HepG2 (cell line): ENCODE data around the gene RARG. TPM values are rescaled to one million over a fixed set of nuclear protein-coding genes. Genes with fewer than 3 reads are reported as not detected.

ENCODE experiments used
- ATF7-NPFF ChIP-seq: sonication (generic); formaldehyde crosslinking; IDR thresholded peaks from 2 replicates; pipeline ENCODE4 v1.8.1; 2023; ENCODE audit warnings: mild to moderate bottlenecking, low read depth, missing genetic modification reagents, moderate library complexity
- CC2D1A ChIP-seq: sonication (generic); formaldehyde crosslinking; IDR thresholded peaks from 2 replicates; pipeline ENCODE4 v1.8.1; 2023; ENCODE audit warnings: mild to moderate bottlenecking, missing genetic modification reagents
- CEBPG ChIP-seq: IDR thresholded peaks from 2 replicates; pipeline ENCODE4 v1.6.1; 2016
- DPF2 ChIP-seq: sonication (generic); formaldehyde crosslinking; IDR thresholded peaks from 2 replicates; pipeline ENCODE4 v1.4.0; 2020; ENCODE audit warnings: mild to moderate bottlenecking, low read depth, missing genetic modification reagents, borderline replicate concordance
- FLYWCH1 ChIP-seq: sonication (generic); formaldehyde crosslinking; IDR thresholded peaks from 2 replicates; pipeline ENCODE4 v1.8.1; 2023; ENCODE audit warnings: mild to moderate bottlenecking, missing genetic modification reagents
- GPN1 ChIP-seq: sonication (generic); formaldehyde crosslinking; IDR thresholded peaks from 2 replicates; pipeline ENCODE4 v1.5.1; 2020; ENCODE audit warnings: missing genetic modification reagents, borderline replicate concordance
- HES4 ChIP-seq: sonication (generic); formaldehyde crosslinking; IDR thresholded peaks from 2 replicates; pipeline ENCODE4 v1.9.0; 2021; ENCODE audit warnings: mild to moderate bottlenecking, missing genetic modification reagents, borderline replicate concordance
- HNRNPL ChIP-seq: fragments of 200-400 bp; formaldehyde crosslinking; IDR thresholded peaks from 2 replicates; pipeline ENCODE4 v1.6.1; 2017; ENCODE audit warnings: mild to moderate bottlenecking, low read depth, low read length
- NAIF1 ChIP-seq: sonication (generic); formaldehyde crosslinking; IDR thresholded peaks from 2 replicates; pipeline ENCODE4 v1.5.0; 2020; ENCODE audit warnings: mild to moderate bottlenecking, missing genetic modification reagents, borderline replicate concordance
- NONO ChIP-seq, 2 experiments: fragments of 450-650 bp in 1 of 2; sonication (generic) in 1 of 2; formaldehyde crosslinking in 1 of 2; IDR thresholded peaks in 1 of 2; conservative IDR thresholded peaks in 1 of 2; 2 replicates each; pipeline versions ENCODE4 v1.6.1 to v1.8.0; 2017 to 2022; ENCODE audit warnings: mild to moderate bottlenecking in 1 of 2, missing genetic modification reagents in 1 of 2, moderate library complexity in 1 of 2
- POLR2A ChIP-seq, 2 experiments: IDR thresholded peaks; 2 replicates each; pipeline ENCODE4 v1.6.1; 2011; ENCODE audit warnings: low read depth in 2 of 2, low read length in 2 of 2, mild to moderate bottlenecking in 1 of 2, moderate library complexity in 1 of 2; ENCODE audit not compliant: insufficient read depth in 1 of 2
- RFXANK ChIP-seq: IDR thresholded peaks from 2 replicates; pipeline ENCODE4 v1.6.1; 2016
- SALL1 ChIP-seq: sonication (generic); formaldehyde crosslinking; IDR thresholded peaks from 2 replicates; pipeline ENCODE4 v1.8.0; 2022; ENCODE audit warnings: mild to moderate bottlenecking, missing genetic modification reagents
- SMAD3 ChIP-seq: sonication (generic); formaldehyde crosslinking; IDR thresholded peaks from 2 replicates; pipeline ENCODE4 v1.4.0; 2020; ENCODE audit warnings: missing genetic modification reagents
- SP5 ChIP-seq: IDR thresholded peaks from 2 replicates; pipeline ENCODE4 v1.6.1; 2016; ENCODE audit warnings: low read depth, borderline replicate concordance
- SSRP1 ChIP-seq: IDR thresholded peaks from 2 replicates; pipeline ENCODE4 v1.6.1; 2016; ENCODE audit warnings: control low read depth
- TEAD3 ChIP-seq: optimal IDR thresholded peaks from 2 replicates; pipeline ENCODE3; 2016; ENCODE audit warnings: borderline replicate concordance
- XBP1 ChIP-seq: sonication (generic); formaldehyde crosslinking; IDR thresholded peaks from 2 replicates; pipeline ENCODE4 v1.5.0; 2020; ENCODE audit warnings: missing genetic modification reagents
- ZC3H4 ChIP-seq: sonication (generic); formaldehyde crosslinking; IDR thresholded peaks from 2 replicates; pipeline ENCODE4 v1.4.0; 2020; ENCODE audit warnings: missing genetic modification reagents, borderline replicate concordance
- ZNF224 ChIP-seq: sonication (generic); formaldehyde crosslinking; IDR thresholded peaks from 2 replicates; pipeline ENCODE4 v1.5.0; 2020; ENCODE audit warnings: mild to moderate bottlenecking, missing genetic modification reagents
- ZNF230 ChIP-seq: sonication (generic); formaldehyde crosslinking; IDR thresholded peaks from 2 replicates; pipeline ENCODE4 v1.4.0; 2020; ENCODE audit warnings: mild to moderate bottlenecking, missing genetic modification reagents
- ZNF234 ChIP-seq: sonication (generic); formaldehyde crosslinking; conservative IDR thresholded peaks from 2 replicates; pipeline ENCODE4 v1.5.1; 2020; ENCODE audit warnings: mild to moderate bottlenecking, missing genetic modification reagents
- ZNF251 ChIP-seq: sonication (generic); formaldehyde crosslinking; IDR thresholded peaks from 2 replicates; pipeline ENCODE4 v1.9.0; 2021; ENCODE audit warnings: mild to moderate bottlenecking, missing genetic modification reagents
- ZNF33B ChIP-seq: sonication (generic); formaldehyde crosslinking; IDR thresholded peaks from 2 replicates; pipeline ENCODE4 v1.5.1; 2020; ENCODE audit warnings: mild to moderate bottlenecking, missing genetic modification reagents
- ZNF652 ChIP-seq: IDR thresholded peaks from 2 replicates; pipeline ENCODE4 v1.6.1; 2016; ENCODE audit warnings: low read depth, borderline replicate concordance
- ZNF672 ChIP-seq: sonication (generic); formaldehyde crosslinking; IDR thresholded peaks from 2 replicates; pipeline ENCODE4 v1.8.1; 2022; ENCODE audit warnings: missing genetic modification reagents
- polyA plus RNA-seq, 8 experiments: library from polyadenylated mRNA; depleted of rRNA in 3 of 8; stranded (reverse) in 7 of 8; unstranded in 1 of 8; fragments of >200 nt; fragmentation: Illumina TruSeq in 4 of 8; extraction: Trizol in 4 of 8; gene quantifications; 2 replicates each; pipeline versions ENCODE4 v1.2.1 to v1.2.3, GENCODE V29; 2011 to 2016; ENCODE audit warnings: low read depth in 4 of 8, missing spikeins in 1 of 8, mixed read lengths in 1 of 8; ENCODE audit not compliant: insufficient read depth in 1 of 8
- total RNA-seq, 5 experiments: library from RNA; depleted of rRNA; stranded (reverse); fragments of >200 nt; fragmentation: Illumina TruSeq; extraction: Trizol; gene quantifications; 2 replicates each; pipeline ENCODE4 v1.2.3, GENCODE V29; 2016; ENCODE audit warnings: low read depth in 1 of 5
- TF ChIP-seq, protein P1 (sequence below): sonication (generic); formaldehyde crosslinking; IDR thresholded peaks from 2 replicates; pipeline ENCODE4 v1.4.0; 2020; ENCODE audit warnings: missing genetic modification reagents
- TF ChIP-seq, protein P2 (sequence below): IDR thresholded peaks from 2 replicates; pipeline ENCODE4 v1.6.1; 2016; ENCODE audit warnings: mild to moderate bottlenecking, missing biosample characterization, missing genetic modification reagents

RARG gene
- total and polyA plus RNA-seq, 2 of the 13 experiments (the other 11 are each of a cell fraction or from before 2014, with no cell fraction given): 0.77 to 1.5 TPM

DNA sequence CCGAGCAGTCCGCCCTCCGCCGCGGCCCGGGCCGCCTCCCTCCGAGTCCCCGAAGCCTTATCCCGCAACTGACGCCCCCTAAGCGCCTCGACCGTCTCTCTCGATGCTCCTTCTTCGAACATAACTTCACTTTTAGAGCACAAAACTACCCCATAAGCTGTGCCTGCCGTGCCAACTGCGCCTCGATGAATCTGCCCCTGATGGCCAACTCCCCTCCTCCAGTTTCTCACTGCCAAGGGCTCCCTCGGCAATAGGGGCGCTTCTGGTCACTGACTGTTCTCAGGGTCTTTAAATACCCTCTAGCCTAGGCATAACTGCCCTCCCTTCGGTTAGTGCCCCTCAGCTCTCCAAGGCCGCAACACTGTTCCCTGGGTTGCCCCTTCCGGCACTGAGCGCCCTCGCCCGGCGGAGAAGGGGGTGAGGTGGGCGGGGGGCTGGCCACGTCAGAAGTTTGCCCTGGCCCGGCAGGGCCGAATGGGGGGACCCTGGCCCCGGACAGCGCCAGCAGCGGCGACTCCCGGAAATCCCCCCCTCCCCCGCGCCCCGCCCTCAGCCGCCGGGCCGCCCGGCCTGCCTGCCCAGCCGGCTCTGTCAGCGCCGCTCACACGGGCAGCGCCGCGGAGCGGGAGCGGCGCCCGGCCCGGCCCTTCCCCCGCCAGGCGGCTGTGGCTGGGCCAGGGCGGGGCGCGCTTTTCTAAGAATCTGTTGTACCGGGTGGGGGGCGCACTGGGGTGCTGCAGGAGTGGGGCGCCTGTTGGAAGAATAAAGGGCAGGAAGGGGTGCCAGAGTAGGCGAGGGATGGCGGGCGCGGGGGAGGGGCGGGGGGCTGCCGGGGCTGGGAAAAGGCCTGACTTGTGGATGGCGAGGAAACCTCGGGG, 10.6 kb downstream of the RARG start (continued):
- TF ChIP-seq ZNF234 (CRISPR knock-in tag) (no peak), ZNF224 (CRISPR knock-in tag) (no peak), CC2D1A (no peak), NAIF1 (no peak), RFXANK (CRISPR knock-in tag) (no peak), NONO (IDR thresholded peaks at IDR 0.05) (no peak), NONO (CRISPR knock-in tag; conservative IDR thresholded peaks at IDR 0.05) (peak; percentile 82), ZNF672 (no peak), TEAD3 (no peak), ZNF652 (CRISPR knock-in tag) (no peak), DPF2 (no peak), SMAD3 (CRISPR knock-in tag) (no peak), ZNF251 (CRISPR knock-in tag) (no peak), ZNF230 (CRISPR knock-in tag) (no peak), SALL1 (peak; percentile 37; the same call in 1 of the 2 replicates), HES4 (peak; percentile 55; the same call in 1 of the 2 replicates), SSRP1 (CRISPR knock-in tag) (no peak), GPN1 (no peak), HNRNPL (peak; percentile 95), ZC3H4 (CRISPR knock-in tag) (no peak), POLR2A (IDR thresholded peaks at IDR 0.05; ENCODE audit: insufficient read depth in 1 of 2, low read depth in 2 of 2, low read length in 2 of 2) (peak; percentile 51 to 67), ATF7-NPFF (CRISPR knock-in tag) (no peak; the same call in 1 of the 2 replicates), XBP1 (CRISPR knock-in tag) (no peak), CEBPG (no peak), FLYWCH1 (no peak), SP5 (CRISPR knock-in tag) (no peak; the same call in 1 of the 2 replicates), ZNF33B (CRISPR knock-in tag) (no peak)
- TF ChIP-seq, protein P1, sequence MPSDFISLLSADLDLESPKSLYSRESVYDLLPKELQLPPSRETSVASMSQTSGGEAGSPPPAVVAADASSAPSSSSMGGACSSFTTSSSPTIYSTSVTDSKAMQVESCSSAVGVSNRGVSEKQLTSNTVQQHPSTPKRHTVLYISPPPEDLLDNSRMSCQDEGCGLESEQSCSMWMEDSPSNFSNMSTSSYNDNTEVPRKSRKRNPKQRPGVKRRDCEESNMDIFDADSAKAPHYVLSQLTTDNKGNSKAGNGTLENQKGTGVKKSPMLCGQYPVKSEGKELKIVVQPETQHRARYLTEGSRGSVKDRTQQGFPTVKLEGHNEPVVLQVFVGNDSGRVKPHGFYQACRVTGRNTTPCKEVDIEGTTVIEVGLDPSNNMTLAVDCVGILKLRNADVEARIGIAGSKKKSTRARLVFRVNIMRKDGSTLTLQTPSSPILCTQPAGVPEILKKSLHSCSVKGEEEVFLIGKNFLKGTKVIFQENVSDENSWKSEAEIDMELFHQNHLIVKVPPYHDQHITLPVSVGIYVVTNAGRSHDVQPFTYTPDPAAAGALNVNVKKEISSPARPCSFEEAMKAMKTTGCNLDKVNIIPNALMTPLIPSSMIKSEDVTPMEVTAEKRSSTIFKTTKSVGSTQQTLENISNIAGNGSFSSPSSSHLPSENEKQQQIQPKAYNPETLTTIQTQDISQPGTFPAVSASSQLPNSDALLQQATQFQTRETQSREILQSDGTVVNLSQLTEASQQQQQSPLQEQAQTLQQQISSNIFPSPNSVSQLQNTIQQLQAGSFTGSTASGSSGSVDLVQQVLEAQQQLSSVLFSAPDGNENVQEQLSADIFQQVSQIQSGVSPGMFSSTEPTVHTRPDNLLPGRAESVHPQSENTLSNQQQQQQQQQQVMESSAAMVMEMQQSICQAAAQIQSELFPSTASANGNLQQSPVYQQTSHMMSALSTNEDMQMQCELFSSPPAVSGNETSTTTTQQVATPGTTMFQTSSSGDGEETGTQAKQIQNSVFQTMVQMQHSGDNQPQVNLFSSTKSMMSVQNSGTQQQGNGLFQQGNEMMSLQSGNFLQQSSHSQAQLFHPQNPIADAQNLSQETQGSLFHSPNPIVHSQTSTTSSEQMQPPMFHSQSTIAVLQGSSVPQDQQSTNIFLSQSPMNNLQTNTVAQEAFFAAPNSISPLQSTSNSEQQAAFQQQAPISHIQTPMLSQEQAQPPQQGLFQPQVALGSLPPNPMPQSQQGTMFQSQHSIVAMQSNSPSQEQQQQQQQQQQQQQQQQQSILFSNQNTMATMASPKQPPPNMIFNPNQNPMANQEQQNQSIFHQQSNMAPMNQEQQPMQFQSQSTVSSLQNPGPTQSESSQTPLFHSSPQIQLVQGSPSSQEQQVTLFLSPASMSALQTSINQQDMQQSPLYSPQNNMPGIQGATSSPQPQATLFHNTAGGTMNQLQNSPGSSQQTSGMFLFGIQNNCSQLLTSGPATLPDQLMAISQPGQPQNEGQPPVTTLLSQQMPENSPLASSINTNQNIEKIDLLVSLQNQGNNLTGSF: no peak
- TF ChIP-seq, protein P2, sequence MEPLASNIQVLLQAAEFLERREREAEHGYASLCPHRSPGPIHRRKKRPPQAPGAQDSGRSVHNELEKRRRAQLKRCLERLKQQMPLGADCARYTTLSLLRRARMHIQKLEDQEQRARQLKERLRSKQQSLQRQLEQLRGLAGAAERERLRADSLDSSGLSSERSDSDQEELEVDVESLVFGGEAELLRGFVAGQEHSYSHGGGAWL (CRISPR knock-in tag): no peak
